Parathyroid adenoma (tissue), 2 donors: ENCODE data around the gene KLHL33.

Experiments
- H2AFZ ChIP-seq: fragments of 300-600 bp; sonication (generic); one replicate; pipeline ENCODE4 v1.7.0; 2017; ENCODE audit warnings: antibody characterized with exemption, mild to moderate bottlenecking
- H3K27ac ChIP-seq: fragments of 300-600 bp; sonication (generic); one replicate; pipeline ENCODE4 v1.7.0; 2017
- H3K27me3 ChIP-seq: fragments of 300-600 bp; sonication (generic); one replicate; pipeline ENCODE4 v1.7.0; 2017; ENCODE audit warnings: low read length; ENCODE audit not compliant: control insufficient read depth, insufficient read depth
- H3K36me3 ChIP-seq: fragments of 300-600 bp; sonication (generic); one replicate; pipeline ENCODE4 v1.7.0; 2017; ENCODE audit warnings: low read length; ENCODE audit not compliant: control insufficient read depth, insufficient read depth
- H3K4me1 ChIP-seq: fragments of 300-600 bp; sonication (generic); one replicate; pipeline ENCODE4 v1.7.0; 2017; ENCODE audit warnings: control low read depth
- H3K4me2 ChIP-seq: fragments of 300-600 bp; sonication (generic); one replicate; pipeline ENCODE4 v1.7.0; 2017; ENCODE audit warnings: low read length
- H3K4me3 ChIP-seq: fragments of 300-600 bp; sonication (generic); one replicate; pipeline ENCODE4 v1.7.0; 2017; ENCODE audit warnings: low read depth, low read length
- H3K79me2 ChIP-seq: fragments of 300-600 bp; sonication (generic); one replicate; pipeline ENCODE4 v1.7.0; 2017; ENCODE audit warnings: control low read depth
- H3K9ac ChIP-seq: fragments of 300-600 bp; sonication (generic); one replicate; pipeline ENCODE4 v1.7.0; 2017; ENCODE audit warnings: mild to moderate bottlenecking
- H3K9me3 ChIP-seq: fragments of 300-600 bp; sonication (generic); one replicate; pipeline ENCODE4 v1.7.0; 2017; ENCODE audit warnings: low read length; ENCODE audit not compliant: control insufficient read depth
- TF ChIP-seq, protein P1 (sequence below): fragments of 300-600 bp; sonication (generic); IDR thresholded peaks from one replicate; pipeline ENCODE4 v1.7.0; 2017; ENCODE audit warnings: antibody characterized with exemption, mild to moderate bottlenecking
- donor health status: primary hyperparathyroidism.

KLHL33 gene

DNA sequence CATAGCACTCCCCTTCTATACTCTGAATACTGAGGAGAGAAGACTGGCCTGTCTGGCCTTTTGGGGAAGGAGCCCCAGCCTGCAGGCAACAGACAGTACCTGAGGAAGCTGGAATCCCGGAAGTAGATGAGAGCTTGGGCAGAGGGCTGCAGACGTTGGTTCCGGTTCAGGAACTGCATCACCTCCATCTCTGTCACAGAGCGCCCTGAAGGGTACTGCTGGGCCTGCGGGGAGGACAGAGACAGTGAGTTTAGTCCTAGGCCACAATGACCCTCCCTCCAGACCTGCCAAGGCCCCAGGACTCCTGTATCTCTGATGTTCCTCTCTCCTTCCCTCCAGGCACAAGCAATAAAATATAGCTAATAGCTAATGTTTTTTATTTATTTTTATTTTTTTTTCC, 51.1 kb downstream of the KLHL33 start:
- H3K4me2 ChIP-seq = no peak overlapping the region
- no peaks in the 10 kb centered on the region for H3K36me3 ChIP-seq
- no peaks in the 10 kb centered on the region for H3K9me3 ChIP-seq
- no peaks in the 10 kb centered on the region for H3K4me1 ChIP-seq
- no peaks in the 10 kb centered on the region for H3K27me3 ChIP-seq
- no peak overlapping the region for H3K4me3 ChIP-seq
- TF ChIP-seq, protein P1, sequence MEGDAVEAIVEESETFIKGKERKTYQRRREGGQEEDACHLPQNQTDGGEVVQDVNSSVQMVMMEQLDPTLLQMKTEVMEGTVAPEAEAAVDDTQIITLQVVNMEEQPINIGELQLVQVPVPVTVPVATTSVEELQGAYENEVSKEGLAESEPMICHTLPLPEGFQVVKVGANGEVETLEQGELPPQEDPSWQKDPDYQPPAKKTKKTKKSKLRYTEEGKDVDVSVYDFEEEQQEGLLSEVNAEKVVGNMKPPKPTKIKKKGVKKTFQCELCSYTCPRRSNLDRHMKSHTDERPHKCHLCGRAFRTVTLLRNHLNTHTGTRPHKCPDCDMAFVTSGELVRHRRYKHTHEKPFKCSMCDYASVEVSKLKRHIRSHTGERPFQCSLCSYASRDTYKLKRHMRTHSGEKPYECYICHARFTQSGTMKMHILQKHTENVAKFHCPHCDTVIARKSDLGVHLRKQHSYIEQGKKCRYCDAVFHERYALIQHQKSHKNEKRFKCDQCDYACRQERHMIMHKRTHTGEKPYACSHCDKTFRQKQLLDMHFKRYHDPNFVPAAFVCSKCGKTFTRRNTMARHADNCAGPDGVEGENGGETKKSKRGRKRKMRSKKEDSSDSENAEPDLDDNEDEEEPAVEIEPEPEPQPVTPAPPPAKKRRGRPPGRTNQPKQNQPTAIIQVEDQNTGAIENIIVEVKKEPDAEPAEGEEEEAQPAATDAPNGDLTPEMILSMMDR = no peak
- H3K79me2 ChIP-seq = no peaks in the 10 kb centered on the region
- H2AFZ ChIP-seq = no peak overlapping the region
- no peak overlapping the region for H3K9ac ChIP-seq
- no peak overlapping the region for H3K27ac ChIP-seq

DNA sequence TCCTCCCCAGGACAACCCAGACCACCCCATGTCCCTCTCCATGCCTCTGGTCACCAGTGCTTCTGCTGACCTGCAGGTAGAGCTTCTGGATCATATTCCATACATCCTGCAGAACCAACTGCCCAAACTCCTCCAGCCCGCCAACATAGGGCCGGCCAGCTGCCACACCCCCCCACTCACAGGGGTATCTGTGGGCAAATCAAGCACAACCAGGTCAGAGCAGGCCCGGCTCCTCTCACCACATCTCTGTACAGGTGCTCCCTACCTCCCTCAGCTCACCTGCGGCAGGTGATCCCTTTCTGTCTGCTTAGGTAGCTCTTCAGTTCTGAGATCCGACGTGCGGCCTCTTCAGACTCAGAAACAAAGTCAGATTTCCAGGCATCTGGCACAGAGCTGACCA, 51.6 kb downstream of the KLHL33 start:
- no peaks in the 10 kb centered on the region for H3K36me3 ChIP-seq
- TF ChIP-seq, protein P1 = no peak

DNA sequence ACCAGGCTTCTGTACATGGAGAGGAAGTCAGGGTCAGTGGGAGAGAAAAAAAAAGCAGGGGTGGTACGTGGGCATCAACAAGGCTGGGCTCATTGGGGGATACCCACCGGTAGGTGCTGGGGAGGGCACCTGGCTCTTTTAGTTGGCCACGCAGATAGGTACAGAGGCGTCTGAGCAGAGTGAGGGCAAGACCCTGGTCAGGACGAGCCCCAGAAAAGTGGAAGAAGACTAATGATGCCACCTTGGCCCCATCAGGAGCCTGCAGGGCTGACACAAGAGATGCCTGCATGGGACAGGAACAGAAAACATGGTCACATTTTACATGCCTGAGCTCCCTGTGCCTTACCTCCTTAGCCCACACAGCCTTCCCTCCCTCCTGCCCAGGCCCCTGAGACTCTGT, 52.3 kb downstream of the KLHL33 start:
- H3K36me3 ChIP-seq = no peaks in the 10 kb centered on the region
- H3K27ac ChIP-seq = no peak overlapping the region
- H2AFZ ChIP-seq = no peak overlapping the region
- no peaks in the 10 kb centered on the region for H3K9me3 ChIP-seq
- no peaks in the 10 kb centered on the region for H3K79me2 ChIP-seq
- H3K9ac ChIP-seq = no peak overlapping the region
- H3K4me2 ChIP-seq = no peak overlapping the region
- no peaks in the 10 kb centered on the region for H3K27me3 ChIP-seq
- H3K4me3 ChIP-seq = no peak overlapping the region
- TF ChIP-seq, protein P1 = no peak
- no peaks in the 10 kb centered on the region for H3K4me1 ChIP-seq

More for the DNA sequence above, 51.6 kb downstream of the KLHL33 start:
- Histone ChIP-seq H2AFZ (no peak overlapping the region), H3K4me2 (no peak overlapping the region), H3K79me2 (no peaks in the 10 kb centered on the region), H3K4me1 (no peaks in the 10 kb centered on the region), H3K9me3 (no peaks in the 10 kb centered on the region), H3K9ac (no peak overlapping the region), H3K27me3 (no peaks in the 10 kb centered on the region), H3K27ac (no peak overlapping the region), H3K4me3 (no peak overlapping the region)

DNA sequence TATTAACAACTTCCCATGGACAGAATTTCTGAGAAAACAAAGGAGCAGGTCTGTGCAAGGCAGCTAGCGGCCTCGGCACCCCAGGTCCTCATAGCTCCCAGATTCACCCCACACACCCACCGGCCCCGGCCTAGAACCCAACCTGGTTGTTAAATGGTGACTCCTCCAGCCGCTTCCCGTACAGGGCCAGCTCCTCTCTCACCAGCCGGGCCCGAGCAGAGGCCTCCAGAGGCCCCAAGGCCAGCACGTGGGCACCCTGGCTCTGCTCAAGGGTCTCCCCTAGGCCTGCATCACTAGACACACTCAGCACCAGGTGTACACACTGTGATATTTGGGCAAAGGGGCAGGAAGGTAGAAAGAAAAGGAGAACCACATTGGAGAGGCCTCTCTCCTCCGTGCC, 52.9 kb downstream of the KLHL33 start:
- H3K79me2 ChIP-seq = no peaks in the 10 kb centered on the region
- H2AFZ ChIP-seq = no peak overlapping the region
- H3K4me1 ChIP-seq = no peaks in the 10 kb centered on the region
- TF ChIP-seq, protein P1 = no peak
- H3K4me2 ChIP-seq = no peak overlapping the region
- no peak overlapping the region for H3K9ac ChIP-seq
- no peak overlapping the region for H3K4me3 ChIP-seq
- H3K27ac ChIP-seq = no peak overlapping the region
- no peaks in the 10 kb centered on the region for H3K9me3 ChIP-seq
- no peaks in the 10 kb centered on the region for H3K36me3 ChIP-seq
- no peaks in the 10 kb centered on the region for H3K27me3 ChIP-seq

DNA sequence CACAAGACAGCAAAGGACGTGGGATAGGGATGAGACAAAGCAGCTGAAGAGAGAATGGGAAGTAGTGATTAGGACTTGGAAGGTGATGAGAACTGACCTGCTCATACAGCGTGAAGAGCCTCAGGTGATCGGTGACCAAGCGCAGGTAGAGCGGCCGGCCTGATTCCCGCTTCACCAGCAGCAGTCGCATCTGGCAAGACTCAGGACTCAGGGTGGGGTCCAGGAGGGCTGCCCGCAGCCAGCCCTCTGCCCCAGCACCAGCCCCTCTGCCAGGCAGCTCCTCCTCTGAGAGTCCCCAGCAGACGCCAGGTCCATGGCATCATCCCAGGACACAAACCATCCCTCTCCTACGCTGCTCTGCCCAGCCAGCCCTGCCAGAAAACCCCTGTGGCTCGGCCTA, 53.4 kb downstream of the KLHL33 start:
- Histone ChIP-seq H3K36me3 (no peaks in the 10 kb centered on the region), H3K4me3 (no peak overlapping the region), H3K4me2 (no peak overlapping the region), H3K9ac (no peak overlapping the region), H3K79me2 (no peaks in the 10 kb centered on the region), H2AFZ (no peak overlapping the region), H3K4me1 (no peaks in the 10 kb centered on the region), H3K9me3 (no peaks in the 10 kb centered on the region), H3K27ac (no peak overlapping the region), H3K27me3 (no peaks in the 10 kb centered on the region)
- TF ChIP-seq, protein P1 = no peak
